GM18858 (cell line): ENCODE results near the gene CHST3.
"Not testable (repeated sequence)": the region's sequence is repeated elsewhere in the genome, so short reads cannot be mapped to it uniquely, and the experiment has no call there.

Experiments
- ATAC-seq: cut with Tn5 transposase; IDR thresholded peaks from one replicate; pipeline ENCODE4 v1.9.1; 2021; ENCODE audit not compliant: unreplicated experiment

The CHST3 gene, protein sequence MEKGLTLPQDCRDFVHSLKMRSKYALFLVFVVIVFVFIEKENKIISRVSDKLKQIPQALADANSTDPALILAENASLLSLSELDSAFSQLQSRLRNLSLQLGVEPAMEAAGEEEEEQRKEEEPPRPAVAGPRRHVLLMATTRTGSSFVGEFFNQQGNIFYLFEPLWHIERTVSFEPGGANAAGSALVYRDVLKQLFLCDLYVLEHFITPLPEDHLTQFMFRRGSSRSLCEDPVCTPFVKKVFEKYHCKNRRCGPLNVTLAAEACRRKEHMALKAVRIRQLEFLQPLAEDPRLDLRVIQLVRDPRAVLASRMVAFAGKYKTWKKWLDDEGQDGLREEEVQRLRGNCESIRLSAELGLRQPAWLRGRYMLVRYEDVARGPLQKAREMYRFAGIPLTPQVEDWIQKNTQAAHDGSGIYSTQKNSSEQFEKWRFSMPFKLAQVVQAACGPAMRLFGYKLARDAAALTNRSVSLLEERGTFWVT

DNA sequence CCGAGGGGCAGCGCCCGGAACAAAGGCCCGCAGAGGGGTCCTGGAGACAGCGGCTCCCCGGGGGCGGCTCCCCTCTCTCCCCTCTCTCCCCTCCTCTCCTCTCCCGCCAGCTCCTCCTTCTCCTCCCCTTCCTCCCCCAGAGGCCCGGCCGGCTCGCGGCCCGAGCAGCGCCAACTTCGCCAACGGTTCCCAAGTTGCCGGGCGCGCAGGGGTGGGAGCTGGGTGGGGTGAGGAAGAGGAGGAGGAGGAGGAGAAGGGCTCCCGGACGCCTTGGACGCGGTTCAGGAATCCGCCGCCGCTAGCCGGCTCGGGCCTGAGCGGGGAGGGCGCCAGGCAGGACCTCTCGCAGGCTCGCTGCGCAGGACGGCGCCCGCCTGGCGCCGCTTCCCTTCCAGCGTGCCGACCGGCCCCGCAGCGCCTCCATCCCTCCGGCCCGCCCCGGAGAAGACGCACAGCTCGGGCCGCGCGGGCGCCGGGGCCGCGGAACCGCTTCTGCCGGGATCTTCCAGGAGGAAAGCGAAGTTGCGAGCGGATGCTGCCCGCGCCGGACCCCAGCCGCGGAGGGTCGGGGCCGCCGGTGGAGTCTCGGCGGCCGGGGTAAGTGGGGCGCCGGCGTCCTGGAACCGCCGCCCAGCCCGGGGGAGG, at the start of gene CHST3:
CHST3 (plus strand) TSS at position 298 of the 645 bp plus-strand sequence. CDS start 41,448 bp downstream, outside the sequence.
- ATAC-seq: no peak

DNA sequence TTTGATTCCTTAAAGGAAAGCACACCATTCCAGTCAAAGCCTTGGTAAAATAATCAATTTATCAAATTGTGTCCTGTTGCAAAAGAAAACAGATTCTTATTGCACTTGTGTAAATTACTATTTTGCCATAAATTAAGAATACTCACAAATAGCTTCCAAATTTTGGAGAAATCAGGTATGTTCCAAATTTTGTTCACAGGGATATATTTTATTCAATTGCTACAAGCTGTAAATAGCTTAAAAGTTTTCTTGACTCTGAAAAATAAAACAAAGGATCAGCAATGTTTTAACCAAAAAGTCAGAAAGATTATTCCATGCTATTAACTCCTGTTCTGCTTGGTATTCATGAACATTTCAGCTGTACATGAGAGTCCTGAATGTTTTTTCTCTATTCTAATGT, 47.4 kb upstream of the CHST3 start:
- ATAC-seq: no peak

DNA sequence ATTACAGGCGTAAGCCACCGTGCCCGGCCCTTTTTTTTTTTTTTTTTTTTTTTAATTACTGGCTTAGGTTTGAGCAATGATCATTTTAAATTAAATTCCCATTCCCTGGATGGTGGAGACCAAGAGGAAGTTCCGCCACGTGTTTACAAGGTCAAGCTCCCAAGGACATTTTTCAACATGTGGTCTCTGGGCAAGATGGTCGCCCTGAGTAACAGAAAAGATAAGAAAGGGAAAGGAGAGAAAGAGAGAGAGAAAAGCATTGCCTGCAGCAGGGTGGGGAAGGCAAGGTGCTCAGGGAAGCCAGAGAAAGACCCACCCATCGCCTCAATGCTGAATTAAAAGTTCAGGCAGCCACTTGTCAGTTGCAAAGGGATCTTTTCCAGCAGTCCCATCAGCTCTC, 45.2 kb upstream of the CHST3 start:
- ATAC-seq: no peak

DNA sequence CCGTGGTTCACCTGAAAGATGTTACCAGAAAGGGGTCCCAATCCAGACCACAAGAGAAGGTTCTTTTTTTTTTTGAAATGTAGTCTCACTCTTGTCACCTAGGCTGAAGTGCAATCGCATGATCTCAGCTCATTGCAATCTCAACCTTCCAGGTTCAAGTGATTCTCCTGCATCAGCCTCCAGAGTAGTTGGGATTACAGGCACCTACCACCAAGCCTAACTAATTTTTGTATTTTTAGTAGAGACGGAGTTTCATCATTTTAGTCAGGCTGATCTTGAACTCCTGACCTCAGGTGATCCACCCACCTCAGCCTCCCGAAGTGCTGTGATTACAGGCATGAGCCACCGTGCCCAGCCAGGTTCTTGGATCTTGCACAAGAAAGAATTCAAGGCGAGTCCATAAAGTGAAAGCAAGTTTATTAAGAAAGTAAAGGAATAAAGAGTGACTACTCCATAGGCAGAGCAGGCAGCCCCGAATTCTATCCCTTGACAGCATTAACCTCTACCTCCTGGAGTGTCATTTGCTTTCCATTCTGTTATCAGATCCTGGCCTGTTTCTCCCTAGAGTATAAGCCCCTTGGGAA, 44.1 kb upstream of the CHST3 start:
- not testable (repeated sequence) for ATAC-seq

DNA sequence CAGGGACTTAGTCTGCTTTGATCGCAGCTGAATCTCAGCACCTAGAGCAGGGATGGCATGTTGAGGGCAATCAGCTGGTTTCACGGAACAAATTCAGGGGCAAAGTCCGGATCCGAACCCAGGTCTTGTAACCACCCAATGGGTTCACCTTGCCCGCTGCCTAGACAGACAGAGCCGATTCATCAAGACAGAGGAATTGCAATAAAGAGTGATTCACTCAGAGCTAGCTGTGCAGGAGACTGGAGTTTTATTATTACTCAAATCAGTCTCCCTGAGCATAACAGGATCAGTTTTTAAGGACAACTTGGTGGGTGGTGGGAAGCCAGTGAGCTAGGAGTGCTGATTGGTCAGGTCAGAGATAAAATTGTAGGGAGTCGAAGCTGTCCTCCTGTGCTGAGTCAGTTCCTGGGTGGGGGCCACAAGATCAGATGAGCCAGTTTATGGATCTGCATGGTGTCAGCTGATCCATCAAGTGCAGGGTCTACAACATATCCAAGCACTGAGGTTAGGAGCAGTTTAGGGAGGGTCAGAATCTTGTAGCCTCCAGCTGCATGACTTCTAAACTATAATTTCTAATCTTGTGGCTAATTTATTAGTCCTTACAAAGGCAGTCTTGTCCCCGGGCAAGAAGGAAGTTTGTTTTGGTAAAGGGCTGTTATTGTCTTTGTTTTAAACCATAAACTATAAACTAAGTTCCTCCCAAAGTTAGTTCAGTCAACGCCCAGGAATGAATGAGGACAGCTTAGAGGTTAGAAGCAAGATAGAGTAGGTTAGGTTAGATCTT, 43.5 kb upstream of the CHST3 start:
- ATAC-seq: no peak

DNA sequence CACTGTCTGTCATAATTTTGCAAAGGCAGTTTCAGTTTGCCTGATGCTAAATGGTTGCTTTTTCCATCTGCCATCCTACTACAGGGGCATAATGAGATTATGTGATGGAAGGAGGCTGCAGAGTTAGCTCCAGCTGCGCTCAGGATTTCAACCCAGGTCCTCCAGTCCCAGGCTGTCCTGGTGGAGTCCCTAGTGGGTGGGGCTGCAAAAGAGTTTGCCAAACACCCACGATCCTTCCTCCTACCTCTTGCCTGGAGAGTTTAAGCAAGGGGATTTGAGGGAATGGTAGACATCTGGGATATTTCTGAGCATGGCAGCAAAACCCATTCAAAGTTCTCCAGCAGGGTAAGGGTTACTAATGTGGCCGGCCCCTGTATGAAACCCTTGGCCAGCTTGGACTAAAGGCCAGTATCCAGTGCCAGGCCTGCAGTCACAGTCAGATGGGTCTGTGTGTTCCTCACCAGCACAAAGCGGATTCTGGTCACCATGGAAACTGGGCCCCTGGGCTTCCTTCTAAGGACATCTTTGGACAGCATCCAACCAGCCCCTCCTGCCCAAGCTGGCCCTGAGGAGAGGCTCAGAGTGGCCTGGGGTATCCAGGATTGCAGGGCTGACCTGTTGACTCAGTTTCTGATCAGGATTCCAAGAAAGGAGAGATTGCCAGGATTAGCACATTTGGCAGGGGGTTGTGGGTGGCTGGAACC, 42.7 kb upstream of the CHST3 start:
- ATAC-seq: no peak

DNA sequence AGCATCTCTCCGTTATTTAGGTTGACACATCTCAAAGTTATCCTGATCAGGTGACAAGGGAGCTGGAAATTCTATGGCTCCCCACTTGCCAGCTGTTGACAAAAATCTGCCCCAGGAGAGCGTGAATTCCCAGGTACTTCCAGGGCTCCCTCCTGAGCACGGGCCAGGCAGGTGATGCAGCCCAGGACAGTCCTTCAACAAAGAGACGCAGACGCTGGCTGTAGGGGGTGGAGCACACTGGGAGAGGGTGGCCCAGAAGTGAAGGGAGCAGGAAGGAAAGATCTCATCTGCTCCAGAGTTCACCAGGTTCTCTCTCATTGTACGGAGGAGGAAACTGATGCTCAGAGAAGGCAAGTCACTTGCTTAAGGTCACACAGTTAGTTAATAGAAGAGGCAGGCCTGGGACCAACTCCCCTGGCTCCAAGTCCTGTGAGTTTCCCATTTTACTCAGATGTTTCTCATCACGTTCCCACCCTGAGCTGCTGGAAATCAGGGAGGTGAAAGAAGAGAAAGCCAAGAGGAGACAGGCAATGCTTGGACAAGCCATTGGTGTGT, 41.0 kb upstream of the CHST3 start:
- no peak for ATAC-seq

DNA sequence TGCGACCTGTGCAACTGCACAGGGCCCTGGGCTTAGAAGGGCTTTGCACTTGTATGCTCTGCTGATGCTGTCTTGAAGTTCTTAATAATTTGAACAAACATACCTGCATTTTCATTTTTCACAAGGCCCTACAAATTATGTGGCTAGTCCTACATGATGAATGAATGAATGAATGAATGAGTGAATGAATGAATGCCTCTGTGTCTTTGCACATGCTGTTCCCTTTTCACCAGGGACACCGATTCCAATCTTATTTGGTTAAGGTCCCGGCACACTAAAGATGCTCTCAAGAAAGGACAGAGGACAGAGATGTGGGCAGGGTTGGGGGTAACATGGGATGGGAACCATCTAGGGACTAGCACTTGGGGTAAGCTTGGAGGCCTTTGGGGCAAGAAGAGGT, 39.4 kb upstream of the CHST3 start:
- no peak for ATAC-seq

DNA sequence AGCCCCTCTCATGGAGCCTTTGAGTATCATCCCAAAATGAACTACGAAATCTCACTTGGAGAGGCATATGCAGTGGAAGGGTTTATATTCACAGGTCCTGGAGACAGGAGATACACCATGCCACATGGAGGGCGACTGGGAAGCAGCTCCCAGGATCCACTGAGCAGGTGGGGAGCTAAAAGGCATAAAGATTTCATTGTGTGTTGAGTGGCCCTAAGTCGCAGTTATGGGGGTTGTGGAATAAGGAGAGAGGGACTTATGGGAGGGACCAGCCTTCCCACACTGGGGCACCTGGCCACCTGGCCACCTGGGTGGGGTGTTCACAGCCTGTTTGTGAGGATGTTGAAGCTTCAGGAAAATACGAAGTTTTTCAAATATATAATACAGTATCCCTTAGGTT, 37.0 kb upstream of the CHST3 start:
- ATAC-seq: no peak

DNA sequence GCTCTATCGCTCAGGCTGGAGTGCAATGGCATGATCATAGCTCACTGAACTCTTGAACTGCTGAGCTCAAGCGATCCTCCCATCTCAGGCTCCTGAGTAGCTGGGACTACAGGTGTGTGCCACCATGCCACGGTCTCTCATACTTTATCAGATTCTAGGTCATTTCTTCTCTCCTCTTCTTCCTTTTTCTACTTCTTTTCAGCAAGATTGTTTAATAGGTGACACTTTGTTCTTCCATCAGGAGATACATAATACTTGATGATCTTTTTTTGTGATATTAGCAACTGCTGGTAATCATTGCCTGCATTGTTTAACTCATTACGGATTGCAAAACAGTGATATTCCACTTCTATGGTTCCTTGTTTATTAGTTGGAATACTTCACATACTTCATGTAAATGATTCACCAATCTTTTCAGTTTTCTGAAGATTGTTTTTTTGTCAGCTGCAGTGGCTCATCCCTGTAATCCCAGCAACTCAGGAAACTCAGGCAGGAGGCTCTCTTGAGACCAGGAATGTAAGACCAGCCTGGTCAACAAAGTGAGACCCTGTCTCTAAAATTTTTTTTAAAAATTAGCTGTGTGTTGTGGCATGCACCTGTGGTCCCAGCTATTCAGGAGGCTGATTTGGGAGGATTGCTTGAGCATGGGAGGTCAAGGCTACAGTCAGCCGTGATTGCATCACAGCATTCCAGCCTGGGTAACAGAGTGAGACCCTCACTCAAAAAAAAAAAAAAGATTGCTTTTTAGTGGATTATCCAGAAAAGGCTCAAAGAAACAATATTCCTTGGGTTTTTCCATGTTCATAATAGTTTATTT, 36.2 kb upstream of the CHST3 start:
- no peak for ATAC-seq

DNA sequence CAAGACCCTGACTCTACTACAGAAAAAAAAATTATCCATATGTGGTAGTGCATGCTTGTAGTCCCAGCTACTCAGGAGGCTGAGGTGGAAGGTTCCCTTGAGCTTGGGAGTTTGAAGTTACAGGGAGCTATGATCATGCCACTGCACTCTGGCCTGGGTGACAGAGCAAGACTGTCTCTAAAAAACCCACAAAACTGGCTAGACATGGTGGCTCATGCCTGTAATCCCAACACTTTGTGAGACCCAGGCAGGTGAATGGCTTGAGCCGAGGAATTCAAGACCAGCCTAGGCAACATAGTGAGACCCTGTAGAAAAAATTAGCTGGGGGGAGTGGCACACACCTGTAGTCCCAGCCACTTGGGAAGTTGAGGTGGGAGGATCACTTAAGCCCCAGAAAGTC, 32.9 kb upstream of the CHST3 start:
- ATAC-seq: no peak

DNA sequence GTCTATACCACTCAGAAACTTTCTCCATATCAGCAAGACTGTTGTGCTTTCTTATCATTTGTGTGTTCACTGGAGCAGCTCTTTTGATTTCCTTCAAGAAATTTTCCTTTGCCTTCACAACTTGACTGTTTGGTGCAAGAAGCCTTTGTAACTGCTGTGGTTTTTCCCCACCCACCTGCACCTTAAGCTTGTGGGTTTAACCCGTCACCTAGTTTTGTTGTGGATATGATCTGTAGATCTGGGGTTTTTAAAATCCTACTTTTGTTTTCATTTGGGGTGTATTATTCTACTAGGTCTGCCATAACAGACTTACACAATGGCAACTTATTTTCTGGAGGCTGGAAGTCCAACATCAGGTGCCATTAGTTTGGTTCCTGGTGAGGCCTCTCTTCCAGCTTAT, 30.5 kb upstream of the CHST3 start:
- no peak for ATAC-seq

DNA sequence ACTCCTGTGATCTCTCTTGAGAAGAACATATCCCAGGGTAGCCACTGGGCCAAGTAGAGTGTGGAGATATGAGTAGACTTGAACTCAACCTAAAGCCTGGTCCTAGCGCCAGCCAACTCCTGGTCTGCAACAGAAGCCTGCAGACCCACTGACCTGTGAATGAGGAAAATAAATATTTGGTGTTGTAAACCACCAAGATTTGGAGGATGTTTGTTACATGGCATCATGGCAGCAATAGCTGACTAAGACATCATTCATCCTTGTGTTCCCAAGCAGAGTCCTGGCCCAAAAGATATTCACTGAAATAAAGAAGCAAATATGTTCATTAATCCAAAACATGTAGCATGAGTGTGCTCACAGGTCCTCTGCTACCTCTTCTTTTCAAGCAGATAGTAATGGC, 26.0 kb upstream of the CHST3 start:
- no peak for ATAC-seq

DNA sequence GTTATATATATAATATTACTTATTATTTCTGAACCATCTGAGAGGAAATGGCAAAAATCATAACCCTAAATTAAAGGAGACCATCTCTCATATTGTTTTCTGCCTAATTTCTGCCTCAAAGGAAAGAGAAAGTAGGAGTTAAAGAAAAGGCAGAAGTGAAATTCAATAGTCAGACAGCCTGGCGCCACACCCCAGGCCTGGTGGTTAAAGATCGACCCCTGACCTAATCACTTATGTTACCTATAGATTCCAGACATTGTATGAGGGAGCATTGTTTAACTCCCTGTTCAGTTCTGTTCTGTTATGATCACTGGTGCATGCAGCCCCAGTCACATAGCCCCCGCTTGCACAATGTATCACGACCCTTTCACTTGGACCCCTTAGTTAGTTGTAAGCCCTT, 24.9 kb upstream of the CHST3 start:
- ATAC-seq: no peak

DNA sequence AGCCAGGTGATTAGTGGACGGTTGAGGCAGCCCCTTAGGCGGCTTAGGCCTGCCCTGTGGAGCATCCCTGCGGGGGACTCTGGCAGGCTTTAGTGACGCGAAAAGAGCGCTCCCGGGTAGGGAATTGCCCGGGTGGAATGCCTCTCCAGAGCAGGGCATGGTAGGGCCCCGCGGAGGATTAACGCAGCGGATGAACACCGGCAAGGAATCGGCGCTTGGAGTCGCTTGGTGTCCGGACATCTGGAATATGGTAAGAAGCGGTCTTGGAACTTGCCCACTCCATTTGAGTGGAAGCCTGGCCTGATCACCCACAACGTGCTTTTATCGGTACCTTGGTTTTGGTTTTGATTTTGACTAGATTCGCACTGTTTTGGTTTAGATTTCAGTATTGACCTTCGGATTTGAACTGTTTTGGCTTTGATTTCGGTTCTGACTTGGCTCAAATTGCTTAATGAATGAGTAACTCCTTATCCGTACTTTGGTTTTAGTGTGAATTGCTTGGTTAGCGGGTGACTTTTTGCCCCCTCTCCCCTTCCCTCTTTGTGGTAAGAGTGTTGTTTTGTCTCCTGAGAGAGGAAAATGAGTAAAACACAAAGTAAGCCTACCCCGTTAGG, 24.2 kb upstream of the CHST3 start:
- no peak for ATAC-seq

DNA sequence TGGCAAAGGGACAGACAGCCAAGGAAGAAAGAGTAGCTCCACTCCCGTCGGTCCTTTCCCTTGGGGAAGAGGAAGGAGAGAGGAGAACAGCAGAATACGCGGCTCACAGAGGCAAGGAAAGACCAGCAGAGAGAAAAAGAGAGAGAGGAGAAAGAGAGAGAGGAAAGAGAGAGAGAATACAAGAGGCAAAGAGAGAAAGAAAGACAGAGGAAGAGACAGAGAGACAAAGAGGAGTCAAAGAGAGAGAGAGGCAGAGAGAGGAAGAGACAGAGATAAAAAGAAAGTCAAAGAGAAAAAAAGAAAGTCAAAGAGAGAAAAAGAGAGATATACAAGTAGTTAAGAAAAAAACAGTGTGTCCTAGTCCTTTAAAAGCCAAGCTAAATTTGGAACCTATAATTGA, 23.4 kb upstream of the CHST3 start:
- ATAC-seq: no peak

DNA sequence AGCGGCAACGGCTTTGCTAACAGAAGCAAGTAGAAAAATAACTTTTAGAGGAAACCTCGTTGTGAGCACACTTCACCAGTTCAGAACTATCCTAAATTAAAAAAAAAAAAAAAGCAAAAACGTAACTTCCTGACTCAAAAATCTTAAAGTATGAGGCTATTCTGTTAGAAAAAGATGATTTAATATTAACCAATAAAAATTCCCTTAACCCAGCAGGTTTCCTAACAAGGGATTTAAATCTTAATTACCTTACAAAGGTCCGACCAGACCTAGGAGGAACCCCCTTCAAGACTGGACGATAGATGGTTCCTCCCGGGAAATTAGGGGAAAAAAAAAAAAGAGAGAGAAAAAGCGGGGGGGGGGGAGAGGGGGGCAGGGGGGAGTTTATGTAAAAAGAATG, 22.9 kb upstream of the CHST3 start:
- no peak for ATAC-seq

DNA sequence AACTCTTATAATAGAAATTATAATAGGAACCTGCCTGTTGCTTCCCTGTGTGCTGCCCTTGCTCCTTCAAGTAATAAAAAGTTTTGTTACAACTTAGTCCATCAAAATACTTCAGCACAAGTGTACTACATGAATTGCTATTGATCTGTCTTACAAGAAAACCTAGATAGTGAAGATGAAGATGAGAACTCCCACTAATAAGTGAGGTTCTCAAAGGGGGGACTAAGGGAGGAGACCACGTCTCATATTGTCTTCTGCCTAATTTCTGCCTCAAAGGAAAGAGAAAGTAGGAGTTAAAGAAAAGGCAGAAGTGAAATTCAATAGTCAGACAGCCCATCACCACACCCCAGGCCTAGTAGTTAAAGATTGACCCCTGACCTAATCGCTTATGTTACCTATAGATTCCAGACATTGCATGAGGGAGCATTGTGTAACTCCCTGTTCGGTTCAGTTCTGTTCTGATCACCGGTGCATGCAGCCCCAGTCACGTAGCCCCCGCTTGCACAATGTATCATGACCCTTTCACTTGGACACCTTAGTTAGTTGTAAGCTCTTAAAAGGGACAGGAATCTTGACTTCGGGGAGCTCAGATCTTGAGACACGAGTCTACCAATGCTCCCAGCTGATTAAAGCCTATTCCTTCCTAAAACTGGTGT, 18.2 kb upstream of the CHST3 start:
- no peak for ATAC-seq

DNA sequence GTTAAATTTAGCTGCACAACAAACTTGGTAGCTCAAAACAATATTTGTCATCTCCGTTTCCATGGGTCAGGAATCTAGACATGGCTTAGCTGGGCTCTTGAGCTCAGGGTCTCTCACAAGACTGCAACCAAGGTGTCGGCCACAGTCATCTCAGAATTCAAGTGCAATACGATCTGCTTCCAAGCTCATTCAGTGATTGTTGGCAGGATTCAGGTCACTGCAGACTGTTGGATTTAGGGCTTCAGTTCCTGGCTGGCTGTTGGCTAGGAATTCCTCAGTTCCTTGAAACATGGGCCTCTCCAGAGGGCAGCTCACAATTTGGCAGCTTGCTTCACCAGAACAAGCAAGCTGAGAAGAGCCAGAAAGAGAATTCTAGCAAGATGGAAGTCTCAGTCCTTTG, 17.5 kb upstream of the CHST3 start:
- no peak for ATAC-seq
